HG02623 (cell line): Measurements from ENCODE around the gene TTC31.
"Not testable (repeated sequence)": the region's sequence is repeated elsewhere in the genome, so short reads cannot be mapped to it uniquely, and the experiment has no call there.

Experiments used
- ATAC-seq: cut with Tn5 transposase; IDR thresholded peaks from one replicate; pipeline ENCODE4 v1.9.1; 2021; ENCODE audit warnings: moderate library complexity; ENCODE audit not compliant: unreplicated experiment

The TTC31 gene

GRCh38 chr2:74483675-74484164 is 839 bp downstream of the TTC31 start:
- ATAC-seq = not testable (repeated sequence)

DNA sequence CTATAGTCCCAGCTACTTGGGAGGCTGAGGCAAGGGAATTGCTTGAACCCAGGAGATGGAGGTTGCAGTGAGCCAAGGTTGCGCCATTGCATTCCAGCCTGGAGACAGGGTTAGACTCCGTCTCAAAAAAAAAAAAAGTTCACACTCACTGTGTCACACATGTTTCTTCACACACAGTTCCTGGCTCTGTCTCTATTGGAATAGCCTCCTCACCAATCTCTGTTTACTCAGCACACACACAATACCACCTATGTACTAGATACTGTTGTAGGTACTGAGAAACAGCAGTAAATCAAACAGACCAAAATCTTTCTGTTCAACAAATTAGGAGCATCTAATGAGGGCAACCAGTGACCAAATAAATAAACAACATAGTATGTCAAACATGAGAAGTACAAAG is 3.3 kb downstream of the TTC31 start:
- ATAC-seq = no peak

- ATAC-seq = no peak
Measured at GRCh38 chr2:74488643-74489481, 6.0 kb downstream of the TTC31 start.

GRCh38 chr2:74489906-74490305 is 7.0 kb downstream of the TTC31 start:
- no peak for ATAC-seq

- ATAC-seq = no peak
Measured at GRCh38 chr2:74491648-74492544, 9.0 kb downstream of the TTC31 start.

- ATAC-seq = no peak
Measured at GRCh38 chr2:74493546-74493945, 10.7 kb downstream of the TTC31 start.

DNA sequence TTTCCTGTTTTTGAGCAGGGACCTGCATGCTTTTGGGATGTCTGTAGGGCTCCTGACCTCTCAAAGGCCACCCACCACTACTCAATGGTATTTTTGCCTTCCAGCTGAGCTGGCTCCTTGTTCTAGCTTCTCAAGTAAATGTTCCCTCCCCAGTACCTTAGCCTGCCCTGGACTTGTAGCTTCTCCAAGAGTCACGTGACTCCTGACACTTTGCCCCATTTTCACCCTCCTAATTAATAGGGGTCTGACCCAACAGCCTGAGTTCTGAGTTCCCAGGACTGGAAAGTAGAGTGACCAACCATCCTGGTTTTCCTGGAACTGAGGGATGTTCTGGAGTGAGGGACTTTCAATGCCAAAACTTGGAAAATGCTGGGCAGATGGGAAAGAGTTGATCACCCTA is 12.6 kb downstream of the TTC31 start:
- ATAC-seq = no peak

GRCh38 chr2:74496997-74497776 is 14.3 kb downstream of the TTC31 start:
- no peak for ATAC-seq

- no peak for ATAC-seq
Measured at GRCh38 chr2:74497777-74498499, 15.1 kb downstream of the TTC31 start.

DNA sequence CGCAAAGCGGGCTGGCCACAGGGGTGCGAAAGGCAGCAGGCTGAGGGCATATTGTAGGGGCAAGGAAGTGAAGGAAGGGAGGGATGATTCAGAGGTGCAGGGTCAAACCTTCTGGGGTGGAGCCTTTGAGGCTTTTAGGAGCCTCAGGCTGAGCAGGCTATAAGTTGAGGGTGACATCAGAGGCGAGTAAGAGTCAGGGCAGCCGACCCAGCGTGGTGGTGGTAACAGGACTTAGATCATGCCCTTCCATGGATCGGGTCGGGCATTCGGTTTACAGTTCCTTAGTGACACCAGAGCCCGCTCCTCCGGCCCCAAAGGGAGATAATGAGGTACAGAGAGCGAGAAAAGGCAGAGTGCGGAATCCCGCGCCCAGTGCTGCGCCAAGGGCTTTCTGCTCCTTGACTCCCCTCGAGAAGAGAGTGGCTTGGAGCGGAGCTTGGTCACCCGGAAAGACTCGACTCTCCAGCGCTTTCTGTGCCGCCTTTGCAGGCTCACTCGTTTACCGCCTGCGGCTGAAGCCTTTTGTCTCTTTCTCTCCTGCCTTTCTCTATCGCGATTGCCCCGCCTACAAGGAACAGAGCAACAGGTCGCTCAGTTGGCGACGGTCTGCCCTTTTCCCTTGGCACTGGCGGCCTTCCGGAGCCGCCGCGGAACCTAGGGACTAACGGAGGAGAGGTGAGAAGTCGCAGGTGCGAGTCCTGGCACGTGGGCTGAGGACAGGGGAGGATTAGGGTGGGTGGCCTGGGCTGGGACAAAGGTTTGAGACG is 15.8 kb downstream of the TTC31 start:
- no peak for ATAC-seq

GRCh38 chr2:74499267-74499939 is 16.5 kb downstream of the TTC31 start, which contains the start of gene LBX2:
Gene LBX2, minus strand, starts transcription at chr2:74499603. Its CDS starts 66 bp downstream, at chr2:74499537.
- no peak for ATAC-seq

DNA sequence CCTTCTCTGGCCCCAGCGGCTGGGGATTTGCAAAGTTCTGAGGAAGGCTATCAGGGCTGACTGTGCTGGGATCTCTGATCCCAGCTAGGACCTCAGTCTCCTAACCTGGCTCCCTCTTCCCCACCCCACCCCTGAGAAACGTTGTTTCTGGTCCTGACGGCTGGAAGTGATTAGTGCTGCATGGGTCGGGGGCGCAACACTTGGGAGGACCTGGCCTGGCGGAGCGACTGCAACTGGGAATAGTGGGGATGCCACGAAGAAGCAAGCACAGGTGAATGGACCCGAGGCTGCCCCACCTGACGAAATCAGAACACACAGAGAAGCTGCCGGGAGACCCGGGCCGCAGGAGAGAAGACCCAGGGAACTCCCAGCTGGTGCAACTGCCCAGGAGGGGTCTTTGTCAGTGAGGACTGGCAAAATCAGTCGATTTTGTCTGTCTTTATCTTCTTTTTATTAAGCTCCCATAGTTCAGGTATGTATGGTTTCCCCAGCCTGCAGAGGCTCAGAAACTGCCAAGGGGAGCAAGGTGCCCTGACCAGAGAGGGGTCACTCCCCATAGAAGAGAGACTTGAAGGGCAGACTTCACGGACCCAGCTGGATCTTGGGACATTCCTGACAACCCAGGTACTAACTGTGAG is 17.2 kb downstream of the TTC31 start:
- no peak for ATAC-seq

DNA sequence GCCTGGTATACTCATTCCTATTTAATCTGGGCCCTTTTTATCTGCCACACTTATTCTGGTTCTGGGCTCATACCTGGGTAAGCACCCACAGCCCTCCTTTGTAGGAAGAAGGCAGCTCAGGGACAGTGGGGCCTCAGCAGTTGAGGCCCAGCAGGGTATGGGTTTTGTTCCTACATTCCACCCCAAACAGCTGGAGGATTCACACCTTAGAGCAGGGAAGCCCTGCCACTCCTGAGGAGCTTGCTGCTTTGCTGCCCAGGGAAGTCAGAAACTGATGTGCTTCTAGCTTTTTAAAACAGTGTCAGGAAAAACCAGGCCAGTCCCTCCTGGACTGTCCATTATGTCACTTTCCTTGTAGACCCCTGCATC is 17.7 kb downstream of the TTC31 start:
- no peak for ATAC-seq

DNA sequence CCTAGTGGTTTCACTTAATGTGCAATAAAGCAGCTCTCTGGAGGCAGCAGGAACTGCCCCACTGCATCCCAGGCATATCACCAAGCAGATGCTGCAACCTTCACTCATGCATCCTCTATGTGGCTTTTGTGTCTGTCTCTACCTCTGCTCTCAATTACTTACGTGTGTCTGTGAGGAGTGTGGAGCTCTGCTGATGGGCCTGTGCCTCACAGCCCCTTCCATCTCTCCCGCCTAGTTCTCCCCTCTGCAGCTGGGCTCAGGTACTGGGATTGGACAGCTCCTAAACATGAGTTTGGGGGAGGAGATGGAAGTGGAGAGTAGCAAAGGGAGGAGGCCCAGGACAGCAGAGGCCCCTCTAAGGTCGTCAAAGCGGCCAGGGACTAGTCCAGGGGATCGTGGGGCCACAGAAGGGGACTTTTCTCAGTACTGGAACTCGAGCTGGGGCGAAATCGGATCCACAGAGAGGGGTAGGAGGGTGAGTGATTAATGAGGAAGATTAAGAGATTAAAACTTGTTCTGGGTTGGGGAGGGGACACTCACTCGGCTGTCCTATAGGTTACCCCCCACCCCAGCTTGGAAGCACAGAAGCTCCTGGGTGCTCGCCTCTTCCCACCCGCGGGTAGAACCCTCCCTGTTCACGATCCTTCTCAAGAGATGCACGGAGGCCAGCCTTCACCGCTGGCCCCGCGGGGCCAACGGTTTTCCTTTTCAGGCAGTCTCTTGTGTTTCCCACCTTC is 18.6 kb downstream of the TTC31 start:
- ATAC-seq = no peak

- no peak for ATAC-seq
Measured at GRCh38 chr2:74502147-74502719, 19.4 kb downstream of the TTC31 start.

DNA sequence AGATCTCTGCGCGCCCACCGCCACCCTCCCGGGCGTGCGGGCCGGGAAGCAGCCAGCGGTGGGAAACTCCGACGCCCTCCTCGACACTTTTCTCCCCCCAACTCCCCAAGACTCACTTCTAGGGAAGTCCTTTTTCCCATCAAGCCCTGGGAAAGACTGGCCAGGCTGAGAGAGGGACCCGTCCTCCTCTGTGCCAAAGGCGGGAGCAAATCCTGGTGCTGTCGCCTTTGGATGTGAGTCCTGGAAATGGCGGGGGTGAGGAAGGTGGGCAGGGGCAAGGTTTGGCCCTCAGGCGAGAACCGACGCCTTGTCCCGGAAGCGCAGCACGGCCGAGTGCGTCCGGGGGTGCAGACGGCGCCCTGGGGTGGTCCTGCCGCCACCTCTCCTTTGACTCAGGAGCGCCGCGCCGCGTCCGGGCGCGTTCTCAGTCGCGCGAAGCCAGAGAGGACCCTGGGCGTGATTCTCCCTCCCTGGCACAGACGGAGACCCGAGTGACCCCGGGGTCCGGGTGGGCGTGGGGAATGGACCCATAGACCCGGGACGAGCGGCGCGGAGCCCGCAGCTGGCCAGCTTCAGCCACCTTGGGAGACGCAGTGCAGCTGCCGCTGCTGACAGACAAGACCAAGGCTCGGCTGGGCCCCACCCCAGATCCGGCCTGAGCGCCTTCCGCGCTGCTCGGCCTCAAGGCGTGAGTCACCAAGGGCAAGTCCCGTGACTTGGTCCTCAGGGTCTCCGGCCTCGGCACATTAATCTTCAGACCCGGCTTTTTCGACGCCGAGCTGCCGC is 20.0 kb downstream of the TTC31 start:
- ATAC-seq = peak; percentile 29
